Lung (tissue), 12 donors: ENCODE data around the gene PALS1. TPM values are rescaled to one million over a fixed set of nuclear protein-coding genes. Genes with fewer than 3 reads are reported as not detected.

Source experiments
- ATAC-seq: fragments of 200-7000 bp; cut with Tn5 transposase; one replicate; pipeline ENCODE4 v1.9.1; 2020; ENCODE audit warnings: moderate number of reproducible peaks; ENCODE audit not compliant: insufficient read depth, low FRiP score
- DNase-seq, 3 donors: peaks; one replicate each; pipeline ENCODE4 v3.0.0-alpha.2; 2013 to 2017
- H3K27ac ChIP-seq, 2 donors: one replicate each; pipeline ENCODE4 v1.5.1; 2013; ENCODE audit warnings: mild to moderate bottlenecking in 2 of 2, moderate library complexity in 2 of 2, control low read depth in 1 of 2, inconsistent platforms in 1 of 2, low read depth in 1 of 2, low read length in 1 of 2
- H3K27me3 ChIP-seq, 3 donors: one replicate each; pipeline ENCODE4 v1.5.1; 2013; ENCODE audit warnings: low read length in 2 of 3; ENCODE audit not compliant: control insufficient read depth in 3 of 3, insufficient read depth in 3 of 3
- H3K36me3 ChIP-seq, 4 donors: one replicate each; pipeline ENCODE4 v1.5.1; 2013; ENCODE audit warnings: low read length in 4 of 4, mild to moderate bottlenecking in 1 of 4, moderate library complexity in 1 of 4; ENCODE audit not compliant: control insufficient read depth in 4 of 4, insufficient read depth in 4 of 4
- H3K4me1 ChIP-seq, 5 donors: one replicate each; pipeline ENCODE4 v1.5.1; 2013; ENCODE audit warnings: low read length in 5 of 5, mild to moderate bottlenecking in 2 of 5, moderate library complexity in 1 of 5; ENCODE audit not compliant: control insufficient read depth in 5 of 5, insufficient read depth in 5 of 5
- H3K4me3 ChIP-seq: one replicate; pipeline ENCODE4 v1.5.1; 2013; ENCODE audit warnings: mild to moderate bottlenecking, control low read depth, moderate library complexity
- H3K9ac ChIP-seq, 2 donors: one replicate each; pipeline ENCODE4 v1.5.1; 2013; ENCODE audit warnings: low read length in 2 of 2, control low read depth in 1 of 2; ENCODE audit not compliant: insufficient read depth in 1 of 2
- H3K9me3 ChIP-seq, 4 donors: one replicate each; pipeline ENCODE4 v1.5.1; 2013; ENCODE audit warnings: low read length in 3 of 4, mild to moderate bottlenecking in 1 of 4, moderate library complexity in 1 of 4; ENCODE audit not compliant: control insufficient read depth in 4 of 4, insufficient read depth in 3 of 4
- CTCF ChIP-seq: IDR thresholded peaks from 2 replicates; pipeline ENCODE4 v1.5.1; 2012; ENCODE audit warnings: mild to moderate bottlenecking; ENCODE audit errors: control extremely low read depth, extremely low read depth
- WGBS, 2 donors: extraction: QIAGEN DNeasy Blood & Tissue Kit; methylation state at CpG; one replicate each; pipeline ENCODE4 v1.1.7; 2013; 5-methylcytosine and 5-hydroxymethylcytosine counted together
- polyA plus RNA-seq, 2 donors: library from polyadenylated mRNA; stranded (reverse); fragments of 200-250 nt; gene quantifications; one replicate each; pipeline ENCODE4 v1.2.1, GENCODE V29; 2013
- total RNA-seq, 2 donors: library from RNA; depleted of rRNA in 1 of 2; stranded (reverse); fragments of >200 nt in 1 of 2; gene quantifications; one replicate each; pipeline ENCODE4 v1.2.1, GENCODE V29; 2014 to 2021
- donor health status: control.
- donor health status: control.
- donor health status: Bipolar disorder and iron deficiency.
- donor health status: healthy.
- donor health status: DM: yes; HTN: yes; CAD: no.

PALS1 gene
- total and polyA plus RNA-seq, 4 donors: 6.1 to 45.7 (median 17.4) TPM

- Histone ChIP-seq H3K27me3 (no peaks in the 10 kb centered on the region), H3K36me3 (no peaks in the 10 kb centered on the region), H3K9ac (peak overlapping the region in 1 of 2 donors; percentile 88), H3K4me1 (peaks cover 6 to 59% (median 16%) of the 10 kb centered on the region in 5 donors), H3K9me3 (no peaks in the 10 kb centered on the region), H3K27ac (no peak overlapping the region), H3K4me3 (no peak overlapping the region)
- ATAC-seq: no peak
- DNase-seq: no peak
- TF ChIP-seq CTCF: no peak
- 52 to 65% methylated on average over 4 of the region's 4 CpGs for WGBS, 2 donors
Measured at GRCh38 chr14:67267576-67268328, 26.5 kb downstream of the PALS1 start.

DNA sequence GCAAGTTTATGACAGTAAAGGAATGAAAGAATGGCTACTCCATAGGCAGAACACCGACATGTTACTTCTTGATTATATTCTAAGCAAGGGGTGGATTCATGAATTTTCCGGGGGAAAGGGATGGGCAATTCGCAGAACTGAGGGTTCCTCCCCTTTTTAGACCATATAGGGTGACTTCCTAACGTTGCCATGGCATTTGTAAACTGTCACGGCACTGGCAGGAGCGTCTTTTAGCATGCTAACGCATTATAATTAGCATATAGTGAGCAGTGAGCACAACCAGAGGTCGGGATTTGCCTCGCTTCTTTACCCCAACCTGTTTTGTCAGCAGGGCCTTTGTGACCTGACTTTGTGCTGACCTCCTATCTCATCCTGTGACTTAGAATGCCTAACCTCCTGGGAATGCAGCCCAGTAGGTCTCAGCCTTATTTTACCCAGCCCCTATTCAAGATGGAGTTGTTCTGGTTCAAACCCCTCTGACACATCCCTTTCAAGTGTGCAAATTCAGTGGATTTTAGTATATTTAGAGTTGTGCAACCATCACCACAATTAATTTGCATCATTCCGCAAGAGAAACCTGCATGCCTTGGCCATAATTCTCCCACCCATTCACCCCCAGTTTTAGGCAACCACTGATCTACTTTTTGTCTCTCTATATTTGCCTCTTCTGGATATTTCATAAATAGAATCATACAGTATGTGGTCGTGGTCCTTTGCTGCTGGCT is 27.4 kb downstream of the PALS1 start:
- no peak overlapping the region for H3K4me3 ChIP-seq
- peak overlapping the region in 1 of 2 donors; percentile 88 for H3K9ac ChIP-seq
- ATAC-seq: no peak
- no peak for TF ChIP-seq CTCF
- 62 to 65% methylated on average over 11 of the region's 11 CpGs for WGBS, 2 donors
- no peak overlapping the region for H3K27ac ChIP-seq
- no peaks in the 10 kb centered on the region for H3K36me3 ChIP-seq
- H3K4me1 ChIP-seq: peaks cover 6 to 53% (median 15%) of the 10 kb centered on the region in 5 donors
- H3K27me3 ChIP-seq: no peaks in the 10 kb centered on the region
- DNase-seq: peak; percentile 65 to 81 (median 69)
- H3K9me3 ChIP-seq: no peaks in the 10 kb centered on the region

DNA sequence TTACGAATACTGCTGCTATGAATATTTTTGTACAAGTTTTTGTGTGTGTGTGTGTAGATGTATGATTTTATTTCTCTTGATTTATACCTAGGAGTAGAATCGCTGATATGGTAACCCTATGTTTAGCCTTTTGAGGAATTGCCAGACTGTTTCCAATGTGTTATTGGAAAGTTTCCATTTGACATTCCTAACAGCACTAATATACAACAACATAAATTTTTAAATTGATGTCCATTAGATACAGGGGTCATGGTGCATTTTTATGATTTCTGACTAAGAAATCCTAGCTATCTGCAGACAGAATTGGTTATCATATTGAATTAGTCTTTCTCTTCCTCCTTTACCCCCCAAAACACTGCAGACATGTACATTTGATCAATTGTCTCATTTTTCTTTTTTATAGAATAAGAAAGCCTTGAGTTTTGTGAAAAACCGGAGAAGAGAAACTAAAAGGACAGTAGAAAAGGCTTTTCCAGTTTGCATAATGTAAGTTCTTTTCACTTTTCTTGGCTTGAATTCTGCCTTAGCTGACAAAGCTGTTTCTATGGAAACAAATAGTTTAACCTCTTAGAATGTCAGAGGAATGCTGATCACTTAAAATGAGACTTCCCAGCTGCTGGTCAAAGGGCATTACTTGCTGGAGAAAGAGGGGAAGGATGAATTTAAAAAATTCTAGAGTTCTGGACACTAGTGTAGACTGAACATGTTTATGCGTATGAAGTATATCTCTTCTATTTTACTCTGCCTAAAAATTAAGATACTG is 28.2 kb downstream of the PALS1 start:
- Histone ChIP-seq H3K9me3 (no peaks in the 10 kb centered on the region), H3K27ac (no peak overlapping the region), H3K9ac (peak overlapping the region; percentile 57 to 88), H3K36me3 (no peaks in the 10 kb centered on the region), H3K4me1 (peaks cover 4 to 50% (median 15%) of the 10 kb centered on the region in 5 donors), H3K27me3 (no peaks in the 10 kb centered on the region), H3K4me3 (no peak overlapping the region)
- TF ChIP-seq CTCF: no peak
- peak; percentile 74 to 97 (median 96) for DNase-seq
- WGBS, 2 donors: 63 to 73% methylated on average over 4 of the region's 4 CpGs
- ATAC-seq: no peak
